Mesendoderm (in vitro differentiated cells): ENCODE measurements around the gene RSPH1. TPM values are rescaled to one million over a fixed set of nuclear protein-coding genes. Genes with fewer than 3 reads are reported as not detected.
A peak's percentile ranks its signal among the peaks of the same experiment; 100 is the strongest.

Source experiments
- DNase-seq: peaks from one replicate; pipeline ENCODE4 v3.0.0; 2013
- H2AK5ac ChIP-seq: 2 replicates; pipeline ENCODE4 v1.6.1; 2013; ENCODE audit warnings: low read length, inconsistent platforms
- H2BK120ac ChIP-seq: 2 replicates; pipeline ENCODE4 v1.6.1; 2013; ENCODE audit warnings: low read depth, mild to moderate bottlenecking, low read length, moderate library complexity, mixed read lengths
- H2BK15ac ChIP-seq: replicated peaks from 2 replicates; pipeline ENCODE4 v1.6.1; 2013; ENCODE audit warnings: low read depth, mild to moderate bottlenecking, moderate library complexity
- H2BK5ac ChIP-seq: 2 replicates; pipeline ENCODE4 v1.6.1; 2013; ENCODE audit warnings: low read length, inconsistent platforms
- H3K18ac ChIP-seq: 2 replicates; pipeline ENCODE4 v1.6.1; 2013; ENCODE audit warnings: mild to moderate bottlenecking, low read length, mixed read lengths
- H3K23ac ChIP-seq: one replicate; pipeline ENCODE4 v1.6.1; 2013; ENCODE audit warnings: low read length
- H3K27ac ChIP-seq: 2 replicates; pipeline ENCODE4 v1.5.1; 2013; ENCODE audit warnings: low read depth, mild to moderate bottlenecking, inconsistent platforms, low read length, moderate library complexity
- H3K27me3 ChIP-seq: 2 replicates; pipeline ENCODE4 v1.6.1; 2013; ENCODE audit warnings: low read length, control low read depth, mild to moderate bottlenecking, inconsistent platforms; ENCODE audit not compliant: insufficient read depth, poor library complexity
- H3K36me3 ChIP-seq: 2 replicates; pipeline ENCODE4 v1.6.1; 2013; ENCODE audit warnings: low read length, inconsistent platforms; ENCODE audit not compliant: control insufficient read depth, insufficient read depth
- H3K4ac ChIP-seq: one replicate; pipeline ENCODE4 v1.6.1; 2013; ENCODE audit warnings: low read depth, mild to moderate bottlenecking, low read length, moderate library complexity
- H3K4me1 ChIP-seq: 2 replicates; pipeline ENCODE4 v1.6.1; 2013; ENCODE audit warnings: low read depth, low read length, inconsistent platforms; ENCODE audit not compliant: control insufficient read depth
- H3K4me2 ChIP-seq: 2 replicates; pipeline ENCODE4 v1.6.1; 2013; ENCODE audit warnings: low read length
- H3K4me3 ChIP-seq: 2 replicates; pipeline ENCODE4 v1.5.1; 2013; ENCODE audit warnings: mild to moderate bottlenecking, low read length
- H3K56ac ChIP-seq: one replicate; pipeline ENCODE4 v1.6.1; 2013; ENCODE audit warnings: low read length
- H3K79me1 ChIP-seq: 2 replicates; pipeline ENCODE4 v1.6.1; 2013; ENCODE audit warnings: low read length, inconsistent platforms
- H3K79me2 ChIP-seq: 2 replicates; pipeline ENCODE4 v1.6.1; 2013; ENCODE audit warnings: mild to moderate bottlenecking, low read length; ENCODE audit not compliant: control insufficient read depth, insufficient read depth
- H3K9ac ChIP-seq: 2 replicates; pipeline ENCODE4 v1.6.1; 2013; ENCODE audit warnings: low read length, inconsistent platforms
- H4K5ac ChIP-seq: one replicate; pipeline ENCODE4 v1.6.1; 2013; ENCODE audit warnings: low read length
- H4K8ac ChIP-seq: one replicate; pipeline ENCODE4 v1.6.1; 2013; ENCODE audit warnings: low read depth, mild to moderate bottlenecking, control low read depth, low read length, moderate library complexity
- WGBS: extraction: QIAGEN DNeasy Blood & Tissue Kit; methylation state at CpG from one replicate; pipeline ENCODE4 v1.1.7; 2013; ENCODE audit warnings: low lambda C conversion rate, missing lambda C conversion rate; ENCODE audit not compliant: insufficient coverage; ENCODE audit errors: extremely low coverage; 5-methylcytosine and 5-hydroxymethylcytosine counted together
- polyA plus RNA-seq, 2 experiments: library from polyadenylated mRNA; stranded (reverse); fragments of 200-250 nt; gene quantifications; one replicate each; pipeline ENCODE4 v1.2.3, GENCODE V29; 2013

The RSPH1 gene
- polyA plus RNA-seq (2013, experiment 1 of 2): 0.27 TPM
- 0.25 TPM for polyA plus RNA-seq (2013, experiment 2 of 2)

- H3K27ac ChIP-seq: no peak within 1 kb of the TSS
- no peaks in the 10 kb centered on the region for H3K79me2 ChIP-seq
- no peaks in the 10 kb centered on the region for H3K27me3 ChIP-seq
- H3K9ac ChIP-seq: peak within 1 kb of the TSS; percentile 69
- H3K23ac ChIP-seq: no peak within 1 kb of the TSS
- no peak within 1 kb of the TSS for H2BK5ac ChIP-seq
- H2BK15ac ChIP-seq: no peak within 1 kb of the TSS
- H3K36me3 ChIP-seq: no peaks in the 10 kb centered on the region
- peak within 1 kb of the TSS; percentile 75 for H3K56ac ChIP-seq
- no CpG with 5 or more reads among the region's 58 CpGs for WGBS
- H3K79me1 ChIP-seq: no peaks in the 10 kb centered on the region
- H3K4me1 ChIP-seq: no peaks in the 10 kb centered on the region
- no peak within 1 kb of the TSS for H3K18ac ChIP-seq
- H4K8ac ChIP-seq: no peak within 1 kb of the TSS
- peak within 1 kb of the TSS; percentile 71 for H3K4me3 ChIP-seq
- no peak within 1 kb of the TSS for H2AK5ac ChIP-seq
- peak; percentile 100 for DNase-seq
- no peak within 1 kb of the TSS for H4K5ac ChIP-seq
- no peak within 1 kb of the TSS for H2BK120ac ChIP-seq
- H3K4me2 ChIP-seq: peak within 1 kb of the TSS; percentile 89
- H3K4ac ChIP-seq: no peak within 1 kb of the TSS
Measured at GRCh38 chr21:42496120-42496838, at the start of gene RSPH1. Gene RSPH1 (minus strand): TSS chr21:42496224. CDS start chr21:42496186, 38 bp downstream.

GRCh38 chr21:42545745-42546144, 49.7 kb upstream of the RSPH1 start:
- H4K8ac ChIP-seq: no peak overlapping the region
- no peak overlapping the region for H3K4me2 ChIP-seq
- H3K79me1 ChIP-seq: no peaks in the 10 kb centered on the region
- H2BK15ac ChIP-seq: no peak overlapping the region
- H2BK120ac ChIP-seq: no peak overlapping the region
- H3K36me3 ChIP-seq: no peaks in the 10 kb centered on the region
- no peak overlapping the region for H2AK5ac ChIP-seq
- WGBS: no CpG with 5 or more reads among the region's 8 CpGs
- no peak overlapping the region for H3K56ac ChIP-seq
- no peak overlapping the region for H3K27ac ChIP-seq
- no peak overlapping the region for H3K18ac ChIP-seq
- no peak for DNase-seq
- H3K4ac ChIP-seq: no peak overlapping the region
- no peaks in the 10 kb centered on the region for H3K27me3 ChIP-seq
- H3K9ac ChIP-seq: no peak overlapping the region
- no peaks in the 10 kb centered on the region for H3K4me1 ChIP-seq
- no peak overlapping the region for H3K4me3 ChIP-seq
- no peak overlapping the region for H4K5ac ChIP-seq
- H2BK5ac ChIP-seq: no peak overlapping the region
- no peak overlapping the region for H3K23ac ChIP-seq
- H3K79me2 ChIP-seq: no peaks in the 10 kb centered on the region

GRCh38 chr21:42545317-42545716, 49.3 kb upstream of the RSPH1 start:
- H3K18ac ChIP-seq: no peak overlapping the region
- H3K36me3 ChIP-seq: no peaks in the 10 kb centered on the region
- H3K23ac ChIP-seq: no peak overlapping the region
- no peaks in the 10 kb centered on the region for H3K79me2 ChIP-seq
- no peak overlapping the region for H3K4me3 ChIP-seq
- WGBS: no CpG with 5 or more reads among the region's 4 CpGs
- H2BK120ac ChIP-seq: no peak overlapping the region
- H2AK5ac ChIP-seq: no peak overlapping the region
- H3K27me3 ChIP-seq: no peaks in the 10 kb centered on the region
- no peak overlapping the region for H4K5ac ChIP-seq
- H3K4ac ChIP-seq: no peak overlapping the region
- DNase-seq: no peak
- H2BK5ac ChIP-seq: no peak overlapping the region
- H3K9ac ChIP-seq: no peak overlapping the region
- H3K56ac ChIP-seq: no peak overlapping the region
- no peaks in the 10 kb centered on the region for H3K79me1 ChIP-seq
- no peak overlapping the region for H3K4me2 ChIP-seq
- no peak overlapping the region for H3K27ac ChIP-seq
- H3K4me1 ChIP-seq: no peaks in the 10 kb centered on the region
- no peak overlapping the region for H2BK15ac ChIP-seq
- no peak overlapping the region for H4K8ac ChIP-seq

- no peak overlapping the region for H2BK5ac ChIP-seq
- no peaks in the 10 kb centered on the region for H3K79me1 ChIP-seq
- no peak overlapping the region for H3K56ac ChIP-seq
- no peaks in the 10 kb centered on the region for H3K27me3 ChIP-seq
- no peak overlapping the region for H3K4me2 ChIP-seq
- no peak overlapping the region for H2AK5ac ChIP-seq
- no peak overlapping the region for H3K4ac ChIP-seq
- no peak overlapping the region for H3K4me3 ChIP-seq
- no peak overlapping the region for H3K9ac ChIP-seq
- no peaks in the 10 kb centered on the region for H3K4me1 ChIP-seq
- no peak overlapping the region for H3K23ac ChIP-seq
- no peak overlapping the region for H3K27ac ChIP-seq
- DNase-seq: no peak
- H3K36me3 ChIP-seq: no peaks in the 10 kb centered on the region
- no peak overlapping the region for H3K18ac ChIP-seq
- WGBS: no CpG with 5 or more reads among the region's 8 CpGs
- no peak overlapping the region for H4K8ac ChIP-seq
- H3K79me2 ChIP-seq: no peaks in the 10 kb centered on the region
- no peak overlapping the region for H2BK15ac ChIP-seq
- no peak overlapping the region for H2BK120ac ChIP-seq
- no peak overlapping the region for H4K5ac ChIP-seq
Measured at GRCh38 chr21:42544544-42544943, 48.5 kb upstream of the RSPH1 start.

- Histone ChIP-seq H3K4me1 (no peaks in the 10 kb centered on the region), H3K56ac (no peak overlapping the region), H4K5ac (no peak overlapping the region), H3K4me3 (no peak overlapping the region), H3K9ac (no peak overlapping the region), H4K8ac (no peak overlapping the region), H3K27ac (no peak overlapping the region), H3K27me3 (no peaks in the 10 kb centered on the region), H3K79me1 (no peaks in the 10 kb centered on the region), H2BK15ac (no peak overlapping the region), H2BK5ac (no peak overlapping the region), H3K79me2 (no peaks in the 10 kb centered on the region), H3K4me2 (no peak overlapping the region), H2AK5ac (no peak overlapping the region), H3K23ac (no peak overlapping the region), H3K4ac (no peak overlapping the region), H3K36me3 (no peaks in the 10 kb centered on the region), H3K18ac (no peak overlapping the region), H2BK120ac (no peak overlapping the region)
- DNase-seq: no peak
- no CpG with 5 or more reads among the region's 25 CpGs for WGBS
Measured at GRCh38 chr21:42543106-42543847, 47.3 kb upstream of the RSPH1 start.
